Tibial artery (tissue), 4 donors: ENCODE data around the gene PAFAH2.

Source experiments
- DNase-seq, 2 donors: peaks; one replicate each; pipeline ENCODE4 v3.0.0-alpha.2; 2019
- H3K27ac ChIP-seq, 2 donors: fragments of 200-600 bp; sonication (generic) in 1 of 2; 1 replicate in 1 of 2; 2 replicates in 1 of 2; pipeline ENCODE4 v1.5.1; 2018 to 2019; ENCODE audit warnings: mild to moderate bottlenecking in 1 of 2
- H3K27me3 ChIP-seq, 2 donors: fragments of 200-600 bp; sonication (generic) in 1 of 2; one replicate each; pipeline versions ENCODE4 v1.5.1 to v1.6.0; 2016 to 2019
- H3K36me3 ChIP-seq, 3 donors: fragments of 200-600 bp; sonication (generic) in 2 of 3; one replicate each; pipeline ENCODE4 v1.5.1; 2016 to 2019; ENCODE audit warnings: mild to moderate bottlenecking in 2 of 3
- H3K4me1 ChIP-seq, 4 donors: fragments of 200-600 bp; sonication (generic) in 2 of 4; 1 replicate in 3 of 4; 2 replicates in 1 of 4; pipeline ENCODE4 v1.5.1; 2016 to 2019
- H3K4me3 ChIP-seq, 2 donors: fragments of 200-600 bp; sonication (generic) in 1 of 2; 1 replicate in 1 of 2; 2 replicates in 1 of 2; pipeline ENCODE4 v1.5.1; 2018 to 2019; ENCODE audit warnings: mild to moderate bottlenecking in 2 of 2
- H3K9me3 ChIP-seq, 3 donors: fragments of 200-600 bp; sonication (generic) in 1 of 3; one replicate each; pipeline ENCODE4 v1.5.1; 2016 to 2019
- CTCF ChIP-seq, 2 experiments: fragments of 200-600 bp in 1 of 2; fragments of 450-650 bp in 1 of 2; IDR thresholded peaks; one replicate each; pipeline ENCODE4 v1.5.1; 2017 to 2019; ENCODE audit warnings: antibody characterized with exemption in 2 of 2, mild to moderate bottlenecking in 1 of 2, moderate library complexity in 1 of 2
- intact Hi-C: fragments of 100-400 bp; cut with DNase I; formaldehyde crosslinking; loops from one replicate; pipeline ENCODE4 v1.15.0; 2023; ENCODE audit warnings: low total_unique reads

PAFAH2 gene

GRCh38 chr1:26029864-26030481, 32.1 kb upstream of the PAFAH2 start:
- intact Hi-C loops, result no loop called here
- no peaks in the 10 kb centered on the region for H3K9me3 ChIP-seq
- no peak overlapping the region for H3K27ac ChIP-seq
- no peak for DNase-seq
- H3K4me1 ChIP-seq, result peaks cover 0 to 6% (median 3%) of the 10 kb centered on the region in 4 donors
- no peak overlapping the region for H3K4me3 ChIP-seq
- TF ChIP-seq CTCF (IDR thresholded peaks at IDR 0.05), result no peak
- H3K27me3 ChIP-seq, result peaks cover 0 to 11% of the 10 kb centered on the region in 2 donors
- no peaks in the 10 kb centered on the region for H3K36me3 ChIP-seq

GRCh38 chr1:26029054-26029863, 31.4 kb upstream of the PAFAH2 start:
- no peak overlapping the region for H3K27ac ChIP-seq

GRCh38 chr1:26028490-26028980, 30.7 kb upstream of the PAFAH2 start:
- H3K36me3 ChIP-seq, result no peaks in the 10 kb centered on the region
- no peak overlapping the region for H3K4me3 ChIP-seq
- H3K27ac ChIP-seq, result no peak overlapping the region
- peaks cover 0 to 8% of the 10 kb centered on the region in 2 donors for H3K27me3 ChIP-seq
- H3K4me1 ChIP-seq, result no peaks in the 10 kb centered on the region
- intact Hi-C loops, result no loop called here
- H3K9me3 ChIP-seq, result no peaks in the 10 kb centered on the region
- no peak for DNase-seq
- TF ChIP-seq CTCF (IDR thresholded peaks at IDR 0.05), result no peak

More at GRCh38 chr1:26029054-26029863, 31.4 kb upstream of the PAFAH2 start:
- DNase-seq, result no peak
- intact Hi-C loops, result no loop called here
- Histone ChIP-seq H3K4me3 (no peak overlapping the region), H3K4me1 (no peaks in the 10 kb centered on the region), H3K27me3 (peaks cover 0 to 11% of the 10 kb centered on the region in 2 donors), H3K9me3 (no peaks in the 10 kb centered on the region), H3K36me3 (no peaks in the 10 kb centered on the region)
- no peak for TF ChIP-seq CTCF (IDR thresholded peaks at IDR 0.05)

DNA sequence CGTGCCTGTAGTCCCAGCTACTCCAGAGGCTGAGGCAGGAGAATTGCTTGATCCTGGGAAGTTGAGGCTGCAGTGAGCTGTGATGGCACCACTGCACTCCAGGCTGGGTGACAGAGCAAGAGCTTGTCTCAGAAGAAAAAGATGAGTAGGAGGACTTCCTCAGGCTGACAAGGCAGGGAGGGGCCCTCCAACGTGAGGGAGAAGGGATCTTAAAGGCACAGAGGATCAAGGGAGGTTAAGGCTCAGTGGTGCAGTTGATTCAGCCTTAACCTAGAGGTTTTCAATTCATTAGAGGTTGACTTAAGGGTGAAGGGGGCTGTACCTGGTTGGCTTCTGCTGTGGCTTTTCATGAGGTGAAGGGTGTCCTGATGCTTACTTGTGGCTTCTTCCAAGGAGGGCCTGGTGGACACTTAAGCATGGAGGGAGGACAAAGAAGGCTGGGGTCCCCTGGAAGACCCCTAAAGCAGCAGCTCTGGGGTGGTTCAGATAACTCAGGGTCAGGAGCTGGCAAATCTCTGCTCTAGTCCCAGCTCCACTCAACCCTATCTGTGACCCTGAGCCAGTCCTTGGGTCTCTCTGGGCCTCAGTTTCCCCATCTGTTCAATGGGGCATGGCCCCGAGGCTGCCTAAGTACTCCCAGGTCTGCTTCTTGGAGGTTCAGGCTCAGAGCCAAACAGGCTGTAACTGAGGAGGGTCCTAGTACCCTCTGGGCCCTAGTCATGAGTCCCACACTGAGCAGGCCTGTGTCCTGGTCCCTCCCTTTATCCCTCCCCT, 30.0 kb upstream of the PAFAH2 start:
- no peaks in the 10 kb centered on the region for H3K36me3 ChIP-seq
- H3K4me1 ChIP-seq, result peaks cover 0 to under 1% (median 0%) of the 10 kb centered on the region in 4 donors
- peaks cover 0 to 2% of the 10 kb centered on the region in 2 donors for H3K27me3 ChIP-seq
- intact Hi-C loops, result no loop called here
- no peaks in the 10 kb centered on the region for H3K9me3 ChIP-seq
- DNase-seq, result no peak
- H3K4me3 ChIP-seq, result no peak overlapping the region
- no peak for TF ChIP-seq CTCF (IDR thresholded peaks at IDR 0.05)
- H3K27ac ChIP-seq, result no peak overlapping the region

GRCh38 chr1:26025517-26025916, 27.7 kb upstream of the PAFAH2 start:
- H3K27me3 ChIP-seq, result no peaks in the 10 kb centered on the region
- TF ChIP-seq CTCF (IDR thresholded peaks at IDR 0.05), result no peak
- no peaks in the 10 kb centered on the region for H3K36me3 ChIP-seq
- DNase-seq, result no peak
- no peak overlapping the region for H3K27ac ChIP-seq
- no peak overlapping the region for H3K4me3 ChIP-seq
- intact Hi-C loops, result no loop called here
- peaks cover 0 to 24% (median 14%) of the 10 kb centered on the region in 4 donors for H3K4me1 ChIP-seq
- H3K9me3 ChIP-seq, result no peaks in the 10 kb centered on the region
